Measurements from ENCODE around the gene AFF2.

DNA sequence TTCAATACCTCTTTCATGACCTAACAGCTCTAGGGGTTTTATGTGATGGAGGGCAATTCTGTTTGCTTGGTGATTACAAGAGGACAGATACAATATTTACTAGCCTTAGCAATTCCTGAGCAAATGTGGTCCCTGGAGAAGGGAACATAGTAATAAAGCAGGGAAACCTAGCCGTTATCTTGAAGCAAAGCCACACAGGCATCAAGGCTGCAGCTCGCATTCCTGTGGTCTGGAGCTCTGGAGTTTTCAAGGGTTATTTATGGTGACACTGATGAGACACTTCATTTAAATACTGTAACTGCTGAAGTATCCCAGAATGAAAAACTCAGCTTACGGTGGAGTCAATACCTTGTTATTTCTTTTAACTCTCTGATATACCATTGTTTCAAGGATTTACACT is 66.8 kb downstream of the AFF2 start:
- no peak for TF ChIP-seq POLR2AphosphoS5 (IDR thresholded peaks at IDR 0.05)
- TF ChIP-seq, protein P1, sequence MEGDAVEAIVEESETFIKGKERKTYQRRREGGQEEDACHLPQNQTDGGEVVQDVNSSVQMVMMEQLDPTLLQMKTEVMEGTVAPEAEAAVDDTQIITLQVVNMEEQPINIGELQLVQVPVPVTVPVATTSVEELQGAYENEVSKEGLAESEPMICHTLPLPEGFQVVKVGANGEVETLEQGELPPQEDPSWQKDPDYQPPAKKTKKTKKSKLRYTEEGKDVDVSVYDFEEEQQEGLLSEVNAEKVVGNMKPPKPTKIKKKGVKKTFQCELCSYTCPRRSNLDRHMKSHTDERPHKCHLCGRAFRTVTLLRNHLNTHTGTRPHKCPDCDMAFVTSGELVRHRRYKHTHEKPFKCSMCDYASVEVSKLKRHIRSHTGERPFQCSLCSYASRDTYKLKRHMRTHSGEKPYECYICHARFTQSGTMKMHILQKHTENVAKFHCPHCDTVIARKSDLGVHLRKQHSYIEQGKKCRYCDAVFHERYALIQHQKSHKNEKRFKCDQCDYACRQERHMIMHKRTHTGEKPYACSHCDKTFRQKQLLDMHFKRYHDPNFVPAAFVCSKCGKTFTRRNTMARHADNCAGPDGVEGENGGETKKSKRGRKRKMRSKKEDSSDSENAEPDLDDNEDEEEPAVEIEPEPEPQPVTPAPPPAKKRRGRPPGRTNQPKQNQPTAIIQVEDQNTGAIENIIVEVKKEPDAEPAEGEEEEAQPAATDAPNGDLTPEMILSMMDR (IDR thresholded peaks at IDR 0.05 in 8 of 11, conservative IDR thresholded peaks at IDR 0.05 in 3 of 11), result no peak
- no peak for TF ChIP-seq POLR2A (IDR thresholded peaks at IDR 0.05)
